Mesendoderm (in vitro differentiated cells): Measurements from ENCODE around the gene PRKX. TPM values are rescaled to one million over a fixed set of nuclear protein-coding genes. Genes with fewer than 3 reads are reported as not detected.

Experiments
- small RNA-seq: library from polyadenylated mRNA; stranded (forward); fragments of <200 nt; extraction: miRNeasy Mini kit (QIAGEN cat#:217004); gene quantifications from one replicate; pipeline ENCODE3, GENCODE V24; 2013; ENCODE audit not compliant: insufficient read depth

The PRKX gene

Small RNAs within 50 kb of the gene (small RNA-seq; reads per million reads assigned to genes)
- not detected for gene RF00019
- gene RNU6-114P = not detected
